Vagina (tissue), 2 donors: ENCODE measurements around the gene STXBP1.

Experiments used
- POLR2A ChIP-seq, 2 donors: fragments of 450-650 bp; IDR thresholded peaks; one replicate each; pipeline ENCODE4 v1.6.1; 2017; ENCODE audit warnings: antibody characterized with exemption in 2 of 2, mild to moderate bottlenecking in 2 of 2, moderate library complexity in 2 of 2
- POLR2AphosphoS5 ChIP-seq, 2 donors: sonication (generic); formaldehyde crosslinking; IDR thresholded peaks; one replicate each; pipeline ENCODE4 v1.9.0; 2017; ENCODE audit warnings: antibody characterized with exemption in 2 of 2, mild to moderate bottlenecking in 2 of 2, low read depth in 1 of 2; ENCODE audit not compliant: insufficient read depth in 1 of 2
- TF ChIP-seq, protein P1 (sequence below), 3 experiments: fragments of 450-650 bp in 2 of 3; fragments of 200-600 bp in 1 of 3; sonication (generic) in 1 of 3; IDR thresholded peaks; one replicate each; pipeline ENCODE4 v1.5.1; 2017 to 2019; ENCODE audit warnings: antibody characterized with exemption in 3 of 3, mild to moderate bottlenecking in 2 of 3, moderate library complexity in 2 of 3

GRCh38 chr9:127721391-127721821 lies 109.3 kb downstream of the STXBP1 start:
- TF ChIP-seq, protein P1, sequence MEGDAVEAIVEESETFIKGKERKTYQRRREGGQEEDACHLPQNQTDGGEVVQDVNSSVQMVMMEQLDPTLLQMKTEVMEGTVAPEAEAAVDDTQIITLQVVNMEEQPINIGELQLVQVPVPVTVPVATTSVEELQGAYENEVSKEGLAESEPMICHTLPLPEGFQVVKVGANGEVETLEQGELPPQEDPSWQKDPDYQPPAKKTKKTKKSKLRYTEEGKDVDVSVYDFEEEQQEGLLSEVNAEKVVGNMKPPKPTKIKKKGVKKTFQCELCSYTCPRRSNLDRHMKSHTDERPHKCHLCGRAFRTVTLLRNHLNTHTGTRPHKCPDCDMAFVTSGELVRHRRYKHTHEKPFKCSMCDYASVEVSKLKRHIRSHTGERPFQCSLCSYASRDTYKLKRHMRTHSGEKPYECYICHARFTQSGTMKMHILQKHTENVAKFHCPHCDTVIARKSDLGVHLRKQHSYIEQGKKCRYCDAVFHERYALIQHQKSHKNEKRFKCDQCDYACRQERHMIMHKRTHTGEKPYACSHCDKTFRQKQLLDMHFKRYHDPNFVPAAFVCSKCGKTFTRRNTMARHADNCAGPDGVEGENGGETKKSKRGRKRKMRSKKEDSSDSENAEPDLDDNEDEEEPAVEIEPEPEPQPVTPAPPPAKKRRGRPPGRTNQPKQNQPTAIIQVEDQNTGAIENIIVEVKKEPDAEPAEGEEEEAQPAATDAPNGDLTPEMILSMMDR (IDR thresholded peaks at IDR 0.05), result no peak
- TF ChIP-seq POLR2A (IDR thresholded peaks at IDR 0.05) (no peak), POLR2AphosphoS5 (IDR thresholded peaks at IDR 0.05; ENCODE audit: insufficient read depth in 1 of 2, low read depth in 1 of 2) (no peak)
